HFF-Myc (cell line): ENCODE measurements around the gene NUB1.

Source experiments
- DNase-seq: peaks from one replicate; pipeline ENCODE4 v3.0.0-alpha.2; 2011; ENCODE audit warnings: low read depth; ENCODE audit errors: extremely low read depth
- H3K4me3 ChIP-seq: replicated peaks from 2 replicates; pipeline ENCODE4 v1.5.1; 2011; ENCODE audit warnings: low read depth, mild to moderate bottlenecking, control low read depth, low read length
- TF ChIP-seq, protein P1 (sequence below): IDR thresholded peaks from 2 replicates; pipeline ENCODE4 v1.5.1; 2012; ENCODE audit warnings: mild to moderate bottlenecking, low read depth, low read length, control low read depth; ENCODE audit errors: missing control alignments

The NUB1 gene

DNA sequence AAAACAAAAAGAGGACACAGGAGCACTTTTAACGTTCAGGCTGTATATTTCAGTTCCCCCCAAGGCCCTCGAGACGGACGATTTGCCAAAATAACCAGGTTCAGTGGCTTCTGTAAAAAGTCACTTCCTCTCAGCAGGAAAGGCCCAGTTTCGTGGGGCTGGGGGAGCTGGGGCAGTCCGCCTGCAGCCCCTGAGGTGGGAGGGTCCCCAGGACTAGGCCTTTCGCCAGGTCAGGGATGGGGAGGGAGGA lies 39.4 kb downstream of the NUB1 start:
- TF ChIP-seq, protein P1, sequence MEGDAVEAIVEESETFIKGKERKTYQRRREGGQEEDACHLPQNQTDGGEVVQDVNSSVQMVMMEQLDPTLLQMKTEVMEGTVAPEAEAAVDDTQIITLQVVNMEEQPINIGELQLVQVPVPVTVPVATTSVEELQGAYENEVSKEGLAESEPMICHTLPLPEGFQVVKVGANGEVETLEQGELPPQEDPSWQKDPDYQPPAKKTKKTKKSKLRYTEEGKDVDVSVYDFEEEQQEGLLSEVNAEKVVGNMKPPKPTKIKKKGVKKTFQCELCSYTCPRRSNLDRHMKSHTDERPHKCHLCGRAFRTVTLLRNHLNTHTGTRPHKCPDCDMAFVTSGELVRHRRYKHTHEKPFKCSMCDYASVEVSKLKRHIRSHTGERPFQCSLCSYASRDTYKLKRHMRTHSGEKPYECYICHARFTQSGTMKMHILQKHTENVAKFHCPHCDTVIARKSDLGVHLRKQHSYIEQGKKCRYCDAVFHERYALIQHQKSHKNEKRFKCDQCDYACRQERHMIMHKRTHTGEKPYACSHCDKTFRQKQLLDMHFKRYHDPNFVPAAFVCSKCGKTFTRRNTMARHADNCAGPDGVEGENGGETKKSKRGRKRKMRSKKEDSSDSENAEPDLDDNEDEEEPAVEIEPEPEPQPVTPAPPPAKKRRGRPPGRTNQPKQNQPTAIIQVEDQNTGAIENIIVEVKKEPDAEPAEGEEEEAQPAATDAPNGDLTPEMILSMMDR, result no peak
- H3K4me3 ChIP-seq, result no peak overlapping the region
- no peak for DNase-seq

DNA sequence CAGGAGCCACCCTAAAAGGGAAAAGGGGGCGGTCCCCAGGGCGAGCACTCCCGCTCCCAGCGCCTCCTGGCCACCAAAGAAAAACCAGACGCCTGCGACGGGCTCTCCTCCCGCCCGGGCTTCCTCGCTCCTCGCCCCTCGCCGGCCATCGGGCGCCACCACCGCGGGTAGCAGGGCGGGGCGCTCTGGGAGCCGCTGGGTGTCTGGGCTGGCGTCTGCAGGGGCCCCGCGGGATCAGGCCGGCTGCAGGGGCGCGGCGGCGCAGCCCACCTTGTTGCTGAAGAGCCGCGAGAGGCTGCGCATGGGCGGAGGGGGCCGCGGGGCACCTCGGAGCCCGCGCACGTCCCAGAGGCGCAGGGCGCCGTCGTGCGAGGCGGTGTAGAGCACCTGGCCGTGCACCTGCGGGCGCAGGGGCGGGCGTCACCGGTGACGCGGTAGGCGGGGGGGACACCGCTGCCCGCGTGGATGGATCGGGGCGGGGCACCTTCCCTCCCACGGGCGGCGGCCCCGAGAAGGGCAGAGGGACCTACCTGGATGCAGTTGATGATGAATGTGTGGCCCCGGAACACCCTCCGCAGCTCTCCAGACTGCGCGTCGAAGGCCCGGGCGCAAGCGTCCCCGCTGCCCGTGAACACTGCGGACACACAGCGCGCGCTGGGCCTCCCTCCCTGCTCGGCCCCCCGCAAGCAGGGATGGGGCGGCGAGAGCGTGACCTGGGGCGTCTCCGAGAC lies 39.9 kb downstream of the NUB1 start:
- H3K4me3 ChIP-seq, result no peak overlapping the region
- no peak for DNase-seq
- TF ChIP-seq, protein P1, result no peak

DNA sequence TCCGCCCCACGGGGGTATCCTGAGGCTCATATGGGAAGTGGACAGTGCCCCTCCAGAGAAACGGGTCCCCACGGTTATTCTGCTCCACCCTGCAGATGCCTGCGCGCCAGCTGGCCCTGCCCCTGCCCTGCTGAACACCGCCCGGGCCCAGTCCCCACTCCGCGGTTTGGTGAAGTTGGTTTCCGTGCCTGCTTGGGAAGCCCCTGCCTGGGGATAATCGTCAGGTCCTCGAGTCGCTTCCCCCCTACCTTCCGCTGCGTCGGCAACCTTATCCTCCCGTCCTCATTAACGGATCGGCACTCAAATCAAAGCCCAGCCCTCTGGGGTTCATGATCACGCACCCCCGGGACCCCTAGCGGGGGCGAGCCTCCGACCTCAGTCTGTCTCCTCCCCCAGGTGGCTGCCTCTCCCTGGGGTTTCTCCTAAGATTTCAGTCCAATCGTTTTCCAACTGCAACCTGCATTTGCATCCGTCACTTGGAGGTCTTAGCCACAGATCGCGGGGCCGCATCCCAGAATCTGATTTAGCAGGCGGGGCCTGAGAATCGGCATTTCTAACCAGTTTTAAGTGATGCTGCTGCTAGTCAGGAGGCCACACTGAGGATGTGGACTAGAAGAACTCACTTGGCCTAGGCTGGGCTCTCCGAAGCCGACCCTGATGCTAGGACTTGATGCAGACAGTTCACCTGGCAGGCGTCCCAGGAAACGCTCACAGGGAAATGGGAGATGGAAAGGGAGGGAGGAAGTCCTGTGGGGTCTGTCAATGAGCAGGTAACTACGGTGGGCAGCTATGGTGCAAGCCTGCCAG lies 40.7 kb downstream of the NUB1 start:
- DNase-seq, result no peak
- TF ChIP-seq, protein P1, result no peak
- no peak overlapping the region for H3K4me3 ChIP-seq

DNA sequence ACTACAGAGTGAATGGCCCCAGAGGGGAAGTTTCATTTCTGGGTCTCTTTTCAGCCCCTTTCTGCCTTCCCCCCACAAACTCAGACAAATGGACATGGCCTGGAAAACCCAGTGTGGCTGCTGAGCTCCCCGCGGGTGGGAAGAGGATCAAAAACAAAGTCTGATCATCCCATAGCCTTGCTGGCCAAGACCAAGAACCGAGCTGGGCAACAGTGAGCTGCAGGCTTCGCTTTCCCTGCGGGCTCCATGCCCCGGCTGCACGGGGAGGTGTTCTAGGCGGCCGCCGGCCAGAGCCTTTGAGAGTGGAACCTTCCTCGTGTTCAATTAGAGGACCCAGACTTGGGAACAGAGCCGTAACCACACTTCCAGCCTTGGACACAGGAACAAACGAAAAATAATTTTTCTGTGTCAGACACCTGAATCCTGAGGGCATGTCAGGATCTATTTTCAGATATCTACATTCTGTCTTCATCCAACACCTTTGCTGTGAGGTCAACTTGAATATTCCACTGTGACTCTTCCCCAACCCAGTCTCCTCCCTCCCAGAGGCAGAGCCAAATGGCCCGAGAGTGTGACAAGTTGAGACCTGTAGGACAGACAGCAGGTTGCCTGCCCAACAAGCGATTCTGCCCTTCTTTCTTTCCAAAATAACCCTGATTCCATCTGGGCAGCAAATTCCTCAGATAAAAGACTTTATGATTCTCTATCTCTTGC lies 42.2 kb downstream of the NUB1 start:
- no peak overlapping the region for H3K4me3 ChIP-seq
- no peak for DNase-seq

DNA sequence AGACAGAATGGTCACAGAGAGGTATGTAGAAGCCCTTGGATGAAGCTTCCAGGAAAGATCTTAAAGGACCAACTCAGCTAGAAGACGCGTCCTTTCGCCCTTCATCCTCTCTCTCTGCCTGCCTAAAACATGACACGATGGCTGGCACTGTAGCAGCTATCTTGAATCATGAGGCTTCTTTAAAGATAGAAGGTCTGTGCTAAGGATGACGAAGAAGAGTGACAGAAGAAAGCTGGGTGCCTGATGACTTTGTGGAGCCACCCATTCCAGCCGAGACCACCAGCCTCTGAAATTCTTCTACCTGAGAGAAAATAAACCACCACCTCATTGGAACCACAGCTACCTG lies 42.7 kb downstream of the NUB1 start:
- DNase-seq, result no peak
- no peak overlapping the region for H3K4me3 ChIP-seq
- TF ChIP-seq, protein P1, result no peak

More for the DNA sequence above, 42.2 kb downstream of the NUB1 start:
- TF ChIP-seq, protein P1, result no peak

DNA sequence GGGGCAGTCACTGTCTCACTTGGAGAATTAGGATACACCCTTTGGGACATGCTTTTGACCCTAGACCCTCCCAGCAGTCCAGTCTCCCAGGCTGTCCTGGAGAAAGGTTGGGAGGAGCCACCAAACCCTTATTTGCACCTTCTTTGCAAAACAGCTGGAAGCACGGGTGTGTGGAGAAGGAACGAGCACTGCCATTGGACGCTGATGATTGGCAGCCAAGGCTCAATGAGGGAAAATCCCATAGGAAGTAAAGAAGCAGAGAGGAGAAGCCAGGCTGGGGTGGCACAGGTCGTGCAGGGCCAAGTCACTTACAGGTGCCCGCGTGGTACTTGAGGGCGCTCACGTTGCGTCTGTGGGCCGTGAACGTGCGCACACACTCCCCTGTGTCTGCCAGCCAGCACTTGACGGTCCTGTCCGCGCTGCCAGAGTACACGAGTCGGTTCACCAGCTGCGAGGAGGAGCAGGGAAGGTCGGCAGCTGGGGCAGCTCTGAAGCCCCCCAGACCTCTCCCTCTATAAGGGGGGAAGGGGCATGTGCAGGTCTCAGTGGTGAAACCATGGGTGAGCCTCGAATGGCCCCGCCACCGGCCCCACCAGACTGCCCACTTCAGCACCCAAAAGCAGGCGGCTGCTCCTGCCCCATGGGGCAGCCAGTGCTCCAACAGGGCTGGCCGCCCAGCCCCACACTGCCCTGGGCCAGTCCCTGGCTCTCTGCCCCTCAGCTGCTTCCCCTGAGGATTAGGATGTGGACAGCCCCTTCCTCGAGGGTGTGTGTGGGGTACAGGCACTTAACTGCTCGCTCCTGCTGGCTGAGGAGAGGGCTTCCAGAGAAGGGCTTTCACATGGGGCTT lies 43.4 kb downstream of the NUB1 start:
- no peak overlapping the region for H3K4me3 ChIP-seq
- TF ChIP-seq, protein P1, result no peak
- no peak for DNase-seq
